HG03025 (cell line): ENCODE data around the gene GPAM.
"Not testable (repeated sequence)": the region's sequence is repeated elsewhere in the genome, so short reads cannot be mapped to it uniquely, and the experiment has no call there.

Experiments used
- ATAC-seq: cut with Tn5 transposase; IDR thresholded peaks from one replicate; pipeline ENCODE4 v1.9.1; 2021; ENCODE audit warnings: mild to moderate bottlenecking, moderate library complexity; ENCODE audit not compliant: unreplicated experiment, low FRiP score

The GPAM gene

DNA sequence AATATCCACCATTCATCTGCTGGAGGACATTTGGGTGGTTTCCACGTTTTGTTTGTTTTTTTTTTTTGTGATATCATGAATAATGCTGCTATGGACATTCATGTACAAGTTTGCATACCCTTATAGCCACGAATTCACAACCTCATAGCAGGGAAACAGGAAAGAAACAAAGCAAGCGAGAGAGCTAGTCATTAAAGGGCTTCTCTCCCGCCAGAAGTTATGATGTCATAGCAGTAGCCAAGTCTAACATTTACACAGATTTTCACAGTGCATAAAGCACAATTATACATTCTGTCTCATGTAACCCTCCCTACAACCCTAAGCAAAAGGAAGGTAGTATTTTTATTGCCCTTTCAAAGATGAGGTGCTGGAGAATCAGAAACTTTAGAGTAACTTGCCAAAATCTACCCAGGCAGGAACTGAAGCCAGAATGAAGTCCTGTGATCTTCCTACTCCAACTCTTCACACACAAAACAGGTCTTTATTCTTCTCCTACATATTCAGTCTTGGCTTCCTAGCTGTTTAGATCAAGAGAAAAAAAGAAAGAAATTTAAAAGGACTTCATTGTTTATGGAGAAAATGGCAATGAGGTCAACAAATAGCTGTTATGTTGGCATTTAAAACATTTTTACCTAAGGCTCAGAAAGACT is 33.9 kb upstream of the GPAM start:
- no peak for ATAC-seq

DNA sequence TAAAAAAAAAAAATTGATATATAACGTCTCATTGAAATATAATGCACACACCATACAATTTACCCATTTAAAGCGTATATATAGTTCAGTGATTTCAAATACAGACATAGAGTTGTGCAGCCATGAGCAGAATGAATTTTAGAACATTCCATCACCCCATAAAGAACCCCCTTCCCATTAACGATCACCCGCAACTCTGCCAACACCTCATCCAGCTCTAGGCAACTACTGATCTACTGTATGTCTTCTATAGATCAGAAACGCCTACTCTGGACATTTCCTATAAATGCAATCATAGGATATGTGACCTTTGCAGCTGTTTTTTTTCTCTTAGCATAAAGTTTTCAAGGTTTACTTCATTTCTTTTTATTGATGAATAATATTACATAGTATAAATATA is 33.4 kb upstream of the GPAM start:
- no peak for ATAC-seq

- ATAC-seq: no peak
Observed at GRCh38 chr10:112216151-112216550, 32.6 kb upstream of the GPAM start.

DNA sequence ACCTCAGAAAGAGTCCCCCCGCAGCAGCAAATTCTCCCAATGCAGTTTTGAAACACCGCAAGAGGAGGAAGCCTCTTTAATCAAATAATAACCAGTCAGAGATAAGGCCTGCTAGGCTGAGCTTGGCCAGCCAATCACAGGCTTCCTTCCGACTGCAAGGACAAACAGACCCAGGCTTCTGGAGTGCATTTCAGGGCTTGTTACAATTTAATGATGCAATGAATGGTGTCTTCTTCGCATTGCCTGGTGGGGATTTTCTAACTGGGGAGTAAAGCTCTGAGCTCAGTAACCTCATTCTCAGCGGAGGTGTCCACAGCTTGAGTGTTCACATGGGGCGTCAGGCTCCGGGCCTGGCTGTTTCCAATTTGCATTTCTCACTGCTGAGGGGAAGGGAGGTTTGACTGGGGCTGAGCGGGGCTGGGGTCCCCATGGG is 31.8 kb upstream of the GPAM start:
- ATAC-seq: no peak

GRCh38 chr10:112214298-112214926 is 30.8 kb upstream of the GPAM start:
- no peak for ATAC-seq

GRCh38 chr10:112213836-112214235 is 30.3 kb upstream of the GPAM start:
- ATAC-seq: no peak

- no peak for ATAC-seq
Observed at GRCh38 chr10:112213098-112213823, 29.7 kb upstream of the GPAM start.

DNA sequence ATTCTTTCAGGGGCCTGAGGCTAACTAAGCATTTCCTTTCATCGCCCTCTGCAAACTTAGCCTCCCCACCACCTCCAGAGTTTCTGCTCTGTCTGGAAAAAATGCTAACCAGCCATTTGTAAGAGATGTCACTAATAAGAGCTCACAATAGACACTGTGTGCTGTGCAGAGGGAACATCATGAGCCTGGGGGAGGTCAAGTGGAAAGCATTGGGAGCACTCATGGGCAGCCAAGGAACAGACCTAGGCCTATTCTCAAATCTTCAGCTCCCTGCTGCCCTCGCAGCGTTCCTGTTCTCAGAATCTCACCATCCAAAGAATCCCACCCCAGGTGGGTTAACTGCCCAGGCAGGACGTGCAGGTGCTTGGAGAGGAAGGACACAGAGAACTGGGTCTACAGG is 27.1 kb upstream of the GPAM start:
- ATAC-seq: no peak

DNA sequence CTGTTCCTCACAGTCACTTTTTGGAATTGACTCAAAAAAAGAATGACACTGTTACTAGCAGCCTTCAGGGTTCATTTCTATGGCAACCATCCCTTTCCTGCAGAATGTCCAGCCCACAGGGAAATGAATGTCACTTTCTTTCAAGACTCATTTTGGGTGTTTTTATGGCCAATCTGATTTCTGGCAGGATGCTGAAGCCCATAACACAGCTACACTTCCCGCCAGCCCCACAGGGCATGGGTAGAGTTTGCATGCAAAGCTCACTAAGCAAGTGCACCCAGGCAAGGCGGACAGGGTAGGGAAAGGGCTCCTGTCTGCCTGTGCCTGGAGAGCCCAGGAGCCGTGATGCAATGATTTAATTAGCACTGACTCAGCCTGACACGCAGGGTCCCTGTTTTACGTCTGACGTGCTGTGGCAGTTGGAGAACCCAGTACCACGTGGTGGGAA is 26.1 kb upstream of the GPAM start:
- ATAC-seq: no peak

DNA sequence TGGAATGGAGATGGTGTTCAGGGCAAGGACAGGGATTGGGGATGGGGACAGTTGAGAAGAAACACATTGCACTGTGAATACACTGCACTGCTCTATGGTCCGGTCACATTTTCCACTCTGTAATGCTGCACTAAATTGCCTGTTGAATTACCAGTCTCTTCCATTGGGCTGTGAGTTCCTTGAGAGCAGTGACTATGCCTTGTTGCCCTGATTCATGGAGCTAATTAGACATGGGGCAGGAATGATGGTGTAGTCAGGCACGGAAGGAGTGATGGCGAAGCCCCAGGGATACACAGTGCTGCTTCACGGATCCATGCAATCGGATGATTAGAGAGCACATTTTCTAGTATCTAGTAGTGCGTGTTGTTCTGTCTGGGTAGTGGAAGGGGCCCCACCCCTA is 25.4 kb upstream of the GPAM start:
- ATAC-seq: no peak

DNA sequence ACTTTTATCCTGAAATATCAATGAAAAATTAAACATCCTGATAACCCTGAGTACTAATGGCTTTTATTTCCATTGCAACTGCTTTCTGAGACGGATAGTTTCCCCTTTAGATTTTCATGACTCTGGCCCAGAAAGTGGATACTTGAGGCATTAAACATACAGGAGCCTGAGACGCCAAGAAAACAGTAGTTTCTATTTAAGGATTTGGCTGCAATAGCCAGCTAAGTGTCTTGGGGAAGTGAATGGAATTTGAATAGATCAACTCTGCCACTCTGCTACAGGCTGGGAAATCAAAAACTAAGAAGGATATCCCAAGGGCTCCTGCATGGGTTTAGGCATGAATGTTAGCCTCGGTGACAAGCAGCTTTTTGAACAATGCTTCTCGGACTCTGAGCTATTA is 24.7 kb upstream of the GPAM start:
- no peak for ATAC-seq

GRCh38 chr10:112203328-112204076 is 19.9 kb upstream of the GPAM start:
- ATAC-seq: peak; percentile 51

GRCh38 chr10:112202561-112203241 is 19.1 kb upstream of the GPAM start:
- ATAC-seq: peak; percentile 68

- no peak for ATAC-seq
Observed at GRCh38 chr10:112202076-112202475, 18.5 kb upstream of the GPAM start.

GRCh38 chr10:112201334-112201733 is 17.8 kb upstream of the GPAM start:
- no peak for ATAC-seq

- ATAC-seq: not testable (repeated sequence)
Observed at GRCh38 chr10:112200259-112200658, 16.7 kb upstream of the GPAM start.

DNA sequence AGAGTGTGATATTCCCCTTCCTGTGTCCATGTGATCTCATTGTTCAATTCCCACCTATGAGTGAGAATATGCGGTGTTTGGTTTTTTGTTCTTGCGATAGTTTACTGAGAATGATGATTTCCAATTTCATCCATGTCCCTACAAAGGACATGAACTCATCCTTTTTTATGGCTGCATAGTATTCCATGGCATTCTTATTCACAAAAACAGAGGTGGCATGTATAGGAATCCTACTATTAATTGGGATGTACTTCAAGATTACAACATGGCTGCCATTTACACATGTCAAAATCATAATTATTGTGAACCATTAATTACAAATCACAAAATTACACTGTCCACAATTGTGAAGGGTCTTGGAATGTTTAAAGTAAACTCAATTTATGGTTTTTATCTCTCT is 14.1 kb upstream of the GPAM start:
- ATAC-seq: not testable (repeated sequence)

- no peak for ATAC-seq
Observed at GRCh38 chr10:112195224-112195623, 11.7 kb upstream of the GPAM start.

DNA sequence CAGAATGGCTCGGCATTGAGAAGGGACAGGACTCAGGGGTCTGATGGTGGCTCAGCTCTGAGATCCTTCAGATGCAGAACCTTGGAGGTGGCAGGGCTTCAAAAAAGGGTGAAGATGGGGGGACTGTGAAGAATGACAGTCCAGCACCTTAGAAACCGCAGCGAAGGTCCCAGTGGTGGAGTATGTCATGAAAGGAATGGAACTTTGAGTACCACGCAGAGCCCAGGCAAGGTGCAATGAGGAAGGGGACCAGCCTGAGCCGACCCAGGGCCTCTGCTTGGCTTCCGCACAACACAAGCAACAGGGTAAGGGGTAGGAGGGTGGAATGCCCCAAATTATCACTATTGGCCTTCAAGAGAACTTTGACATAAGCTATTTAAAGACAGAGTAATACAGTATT is 8.2 kb upstream of the GPAM start:
- no peak for ATAC-seq

- no peak for ATAC-seq
Observed at GRCh38 chr10:112191041-112191590, 7.6 kb upstream of the GPAM start.
